HepG2 (cell line): Measurements from ENCODE around the gene ADAMTS12. TPM values are rescaled to one million over a fixed set of nuclear protein-coding genes. Genes with fewer than 3 reads are reported as not detected.

Experiments
- ATAC-seq: fragments of 200-7000 bp; cut with Tn5 transposase; 3 replicates; pipeline ENCODE4 v1.9.1; 2020; ENCODE audit warnings: mild to moderate bottlenecking, moderate library complexity
- BruUV-seq: library from RNA; stranded (reverse); fragments of 400-500 nt; replicated peaks from 2 replicates; lab custom pipeline; 2021; lab: Mats Ljungman, UMichigan
- CTCF ChIA-PET: fragments of 300-600 bp; formaldehyde crosslinking; extraction: SDS; loops from one replicate; lab custom pipeline; 2021; ENCODE audit warnings: low total read pairs, inconsistent platforms, low intra/inter-chr PET ratio; lab: Yijun Ruan, JAX
- POLR2A ChIA-PET: fragments of 350-600 bp; sonication (Branson Sonifier 250); formaldehyde crosslinking; loops from one replicate; lab custom pipeline; 2020; ENCODE audit warnings: antibody characterized with exemption, inconsistent platforms; lab: Yijun Ruan, JAX
- DNase-seq: peaks from one replicate; pipeline ENCODE4 v3.0.0-alpha.2; 2015; ENCODE audit warnings: low spot score
- FAIRE-seq: peaks from 3 replicates; lab custom pipeline; 2011; peaks lifted over from hg19 to GRCh38; lab: Jason Lieb, UNC
- H2AFZ ChIP-seq: one replicate; pipeline ENCODE4 v1.6.1; 2011; ENCODE audit warnings: low read length, inconsistent platforms
- H3K27ac ChIP-seq: fragments of 300-600 bp; 3 replicates; pipeline ENCODE4 v1.8.0; 2011; ENCODE audit warnings: mixed run types, mild to moderate bottlenecking, mixed read lengths, low read length, inconsistent platforms; ENCODE audit not compliant: insufficient read depth; ENCODE audit errors: extremely low read length
- H3K27me3 ChIP-seq, 2 experiments: fragments of 200-600 bp in 1 of 2; 2 replicates in 1 of 2; 3 replicates in 1 of 2; pipeline versions ENCODE4 v1.6.0 to v1.8.0; 2011; ENCODE audit warnings: low read length in 2 of 2, mild to moderate bottlenecking in 2 of 2, moderate library complexity in 2 of 2, inconsistent platforms in 1 of 2; ENCODE audit not compliant: insufficient read depth in 2 of 2, control insufficient read depth in 1 of 2
- H3K36me3 ChIP-seq, 2 experiments: fragments of 200-600 bp in 1 of 2; replicated peaks in 1 of 2; 2 replicates in 1 of 2; 3 replicates in 1 of 2; pipeline versions ENCODE4 v1.5.1 to v1.8.0; 2011; ENCODE audit warnings: low read length in 2 of 2, inconsistent platforms in 1 of 2; ENCODE audit not compliant: insufficient read depth in 2 of 2, control insufficient read depth in 1 of 2
- H3K4me1 ChIP-seq: 2 replicates; pipeline ENCODE4 v1.5.1; 2012; ENCODE audit warnings: low read length, inconsistent platforms; ENCODE audit not compliant: insufficient read depth
- H3K4me2 ChIP-seq: 2 replicates; pipeline ENCODE4 v1.6.0; 2011; ENCODE audit warnings: low read depth, low read length, inconsistent platforms
- H3K4me3 ChIP-seq, 3 experiments: fragments of 200-600 bp in 1 of 3; sonication (generic), shearing (Covaris generic) in 1 of 3; replicated peaks in 1 of 3; 2 replicates each; pipeline ENCODE4 v1.5.1; 2011 to 2016; ENCODE audit warnings: low read length in 3 of 3, inconsistent platforms in 2 of 3, low read depth in 2 of 3, mild to moderate bottlenecking in 2 of 3, control low read depth in 1 of 3, mixed read lengths in 1 of 3; ENCODE audit not compliant: insufficient read depth in 1 of 3
- H3K79me2 ChIP-seq: one replicate; pipeline ENCODE4 v1.6.1; 2011; ENCODE audit warnings: low read length, inconsistent platforms; ENCODE audit not compliant: insufficient read depth
- H3K9ac ChIP-seq: 2 replicates; pipeline ENCODE4 v1.6.0; 2011; ENCODE audit warnings: mild to moderate bottlenecking, low read depth, low read length, inconsistent platforms; ENCODE audit not compliant: insufficient read depth
- H3K9me3 ChIP-seq: 2 replicates; pipeline ENCODE4 v1.5.1; 2012; ENCODE audit warnings: mild to moderate bottlenecking, low read length
- H4K20me1 ChIP-seq: 2 replicates; pipeline ENCODE4 v1.6.0; 2011; ENCODE audit warnings: inconsistent platforms, mild to moderate bottlenecking, low read length, moderate library complexity; ENCODE audit not compliant: insufficient read depth
- HHEX ChIP-seq: IDR thresholded peaks from 2 replicates; pipeline ENCODE4 v1.6.1; 2016; ENCODE audit warnings: control low read depth
- ISL2 ChIP-seq: sonication (generic); formaldehyde crosslinking; IDR thresholded peaks from 2 replicates; pipeline ENCODE4 v1.5.0; 2020; ENCODE audit warnings: missing genetic modification reagents
- MED8 ChIP-seq: sonication (generic); formaldehyde crosslinking; IDR thresholded peaks from 2 replicates; pipeline ENCODE4 v1.8.1; 2023; ENCODE audit warnings: mild to moderate bottlenecking, missing genetic modification reagents; ENCODE audit not compliant: insufficient replicate concordance
- USF2 ChIP-seq, 2 experiments: sonication (generic) in 1 of 2; formaldehyde crosslinking in 1 of 2; IDR thresholded peaks; 2 replicates each; pipeline versions ENCODE4 v1.5.1 to v1.6.1; 2011 to 2020; ENCODE audit warnings: borderline replicate concordance in 1 of 2, low read depth in 1 of 2, low read length in 1 of 2, mild to moderate bottlenecking in 1 of 2, missing genetic modification reagents in 1 of 2, moderate library complexity in 1 of 2
- ZHX1 ChIP-seq: sonication (generic); formaldehyde crosslinking; IDR thresholded peaks from 2 replicates; pipeline ENCODE4 v1.8.1; 2022; ENCODE audit warnings: low read depth, mild to moderate bottlenecking, missing genetic modification reagents
- WGBS: methylation state at CpG from one replicate; pipeline ENCODE4 v1.1.6; 2017; ENCODE audit warnings: low lambda C conversion rate; 5-methylcytosine and 5-hydroxymethylcytosine counted together
- in situ Hi-C: cut with HindIII; loops from 2 replicates; pipeline ENCODE4 v1.10.0; 2017; ENCODE audit warnings: low pct_unique_long_range_greater_than_20kb; ENCODE audit not compliant: extremely low pct_ligation_motif_present
- intact Hi-C: fragments of 100-400 bp; cut with micrococcal nuclease; formaldehyde crosslinking; loops from one replicate; pipeline ENCODE4 v1.10.0; 2022; ENCODE audit not compliant: unreplicated experiment
- polyA plus RNA-seq, 8 experiments: library from polyadenylated mRNA; depleted of rRNA in 3 of 8; stranded (reverse) in 7 of 8; unstranded in 1 of 8; fragments of >200 nt; fragmentation: Illumina TruSeq in 4 of 8; extraction: Trizol in 4 of 8; gene quantifications; 2 replicates each; pipeline versions ENCODE4 v1.2.1 to v1.2.3, GENCODE V29; 2011 to 2016; ENCODE audit warnings: low read depth in 4 of 8, missing spikeins in 1 of 8, mixed read lengths in 1 of 8; ENCODE audit not compliant: insufficient read depth in 1 of 8
- total RNA-seq, 5 experiments: library from RNA; depleted of rRNA; stranded (reverse); fragments of >200 nt; fragmentation: Illumina TruSeq; extraction: Trizol; gene quantifications; 2 replicates each; pipeline ENCODE4 v1.2.3, GENCODE V29; 2016; ENCODE audit warnings: low read depth in 1 of 5

Gene ADAMTS12
- total and polyA plus RNA-seq, 2 of the 13 experiments (the other 11 are each of a cell fraction or from before 2014, with no cell fraction given) = 0.03 TPM; not detected in 1

- Histone ChIP-seq H2AFZ (no peak overlapping the region), H3K9me3 (no peaks in the 10 kb centered on the region), H3K9ac (no peak overlapping the region), H3K4me1 (no peaks in the 10 kb centered on the region), H3K27me3 (no peaks in the 10 kb centered on the region), H3K36me3 (no peaks in the 10 kb centered on the region), H4K20me1 (no peaks in the 10 kb centered on the region), H3K79me2 (no peaks in the 10 kb centered on the region), H3K4me3 (no peak overlapping the region), H3K4me2 (no peak overlapping the region), H3K27ac (no peak overlapping the region)
- CTCF ChIA-PET = no interaction called here
- DNase-seq (no peak), ATAC-seq (no peak), FAIRE-seq (no peak)
- BruUV-seq = no TSS peak
- TF ChIP-seq HHEX (CRISPR knock-in tag) = no peak
- no peak for TF ChIP-seq ZHX1
- no peak for TF ChIP-seq ISL2 (CRISPR knock-in tag)
- no peak for TF ChIP-seq MED8
- TF ChIP-seq USF2 (IDR thresholded peaks at IDR 0.05; ENCODE audit: low read depth, low read length) = no peak
- no peak for TF ChIP-seq USF2 (CRISPR knock-in tag; IDR thresholded peaks at IDR 0.05; ENCODE audit: borderline replicate concordance)
- in situ Hi-C loops (no loop called here), intact Hi-C loops (no loop called here)
- 0% methylated on average over 1 of the region's 1 CpG for WGBS
- POLR2A ChIA-PET = no interaction called here
These were observed 355.0 kb downstream of the ADAMTS12 start for GRCh38 chr5:33536802-33537201.
